Measurements from ENCODE around the gene PLAGL2. TPM values are rescaled to one million over a fixed set of nuclear protein-coding genes. Genes with fewer than 3 reads are reported as not detected.

Gene PLAGL2
- total RNA-seq, 1 experiment from 2014 or later = 40.4 TPM

GRCh38 chr20:32231245-32231644 lies 23.7 kb upstream of the PLAGL2 start:
- peaks cover 72% of the 10 kb centered on the region for H3K36me3 ChIP-seq (ENCODE audit: insufficient read depth, low read length, poor library complexity, severe bottlenecking)
- ChIA-PET POLR2A (ENCODE audit: low non-redundant PET) (no interaction called here), CTCF (no interaction called here)
- H3K4me3 ChIP-seq (ENCODE audit: low read depth, low read length, poor library complexity, severe bottlenecking) = no peak overlapping the region
- no TSS peak for BruUV-seq (replicated peaks)
- no peaks in the 10 kb centered on the region for H3K27me3 ChIP-seq (replicated peaks; ENCODE audit: insufficient read depth, low read depth, low read length, poor library complexity)
- DNase-seq (ENCODE audit: low spot score) = no peak
- H3K27ac ChIP-seq (ENCODE audit: low read depth, low read length, poor library complexity, severe bottlenecking) = no peak overlapping the region
- H3K9me3 ChIP-seq (ENCODE audit: low read depth, low read length, poor library complexity, severe bottlenecking) = no peaks in the 10 kb centered on the region
- TF ChIP-seq EZH2 (IDR thresholded peaks at IDR 0.05; ENCODE audit: borderline replicate concordance, low read depth, low read length, poor library complexity, severe bottlenecking) (no peak), CTCF (conservative IDR thresholded peaks at IDR 0.05; ENCODE audit: low read depth, low read length) (no peak)
- peaks cover 9% of the 10 kb centered on the region for H3K4me1 ChIP-seq (ENCODE audit: insufficient read depth, low read length, poor library complexity, severe bottlenecking)
- intact Hi-C loops (cut with micrococcal nuclease; ENCODE audit: unreplicated experiment) = no loop called here

- Histone ChIP-seq H3K27ac (ENCODE audit: low read depth, low read length, poor library complexity, severe bottlenecking) (no peak overlapping the region), H3K9me3 (ENCODE audit: low read depth, low read length, poor library complexity, severe bottlenecking) (no peaks in the 10 kb centered on the region), H3K36me3 (ENCODE audit: insufficient read depth, low read length, poor library complexity, severe bottlenecking) (peaks cover 74% of the 10 kb centered on the region), H3K4me3 (ENCODE audit: low read depth, low read length, poor library complexity, severe bottlenecking) (no peak overlapping the region), H3K4me1 (ENCODE audit: insufficient read depth, low read length, poor library complexity, severe bottlenecking) (peaks cover 9% of the 10 kb centered on the region), H3K27me3 (replicated peaks; ENCODE audit: insufficient read depth, low read depth, low read length, poor library complexity) (no peaks in the 10 kb centered on the region)
- CTCF ChIA-PET = no interaction called here
- DNase-seq (ENCODE audit: low spot score) = no peak
- POLR2A ChIA-PET (ENCODE audit: low non-redundant PET) = no interaction called here
- BruUV-seq (replicated peaks) = no TSS peak
- intact Hi-C loops (cut with micrococcal nuclease; ENCODE audit: unreplicated experiment) = no loop called here
- TF ChIP-seq EZH2 (IDR thresholded peaks at IDR 0.05; ENCODE audit: borderline replicate concordance, low read depth, low read length, poor library complexity, severe bottlenecking) (no peak), CTCF (conservative IDR thresholded peaks at IDR 0.05; ENCODE audit: low read depth, low read length) (no peak)
Observed at GRCh38 chr20:32230707-32231106, 23.2 kb upstream of the PLAGL2 start.

- H3K27ac ChIP-seq (ENCODE audit: low read depth, low read length, poor library complexity, severe bottlenecking) = no peak overlapping the region
- TF ChIP-seq EZH2 (IDR thresholded peaks at IDR 0.05; ENCODE audit: borderline replicate concordance, low read depth, low read length, poor library complexity, severe bottlenecking) = no peak
- TF ChIP-seq CTCF (conservative IDR thresholded peaks at IDR 0.05; ENCODE audit: low read depth, low read length) = no peak
- intact Hi-C loops (cut with micrococcal nuclease; ENCODE audit: unreplicated experiment) = no loop called here
- BruUV-seq (replicated peaks) = no TSS peak
- peaks cover 9% of the 10 kb centered on the region for H3K4me1 ChIP-seq (ENCODE audit: insufficient read depth, low read length, poor library complexity, severe bottlenecking)
- DNase-seq (ENCODE audit: low spot score) = no peak
- no peaks in the 10 kb centered on the region for H3K9me3 ChIP-seq (ENCODE audit: low read depth, low read length, poor library complexity, severe bottlenecking)
- CTCF ChIA-PET = no interaction called here
- POLR2A ChIA-PET (ENCODE audit: low non-redundant PET) = no interaction called here
- H3K4me3 ChIP-seq (ENCODE audit: low read depth, low read length, poor library complexity, severe bottlenecking) = no peak overlapping the region
- H3K36me3 ChIP-seq (ENCODE audit: insufficient read depth, low read length, poor library complexity, severe bottlenecking) = peaks cover 64% of the 10 kb centered on the region
- no peaks in the 10 kb centered on the region for H3K27me3 ChIP-seq (replicated peaks; ENCODE audit: insufficient read depth, low read depth, low read length, poor library complexity)
Observed at GRCh38 chr20:32229251-32229747, 21.8 kb upstream of the PLAGL2 start.

All from A673 (cell line).